DOHH2 (cell line): Measurements from ENCODE around the gene CYB561.

Experiments
- H3F3A ChIP-seq: fragments of 200-600 bp; sonication (generic), shearing (Covaris generic); 2 replicates; pipeline ENCODE4 v1.6.0; 2016; ENCODE audit warnings: antibody characterized with exemption, mild to moderate bottlenecking; ENCODE audit not compliant: control insufficient read depth, insufficient read depth
- H3K27ac ChIP-seq: fragments of 200-600 bp; sonication (generic); 2 replicates; pipeline ENCODE4 v1.5.1; 2014; ENCODE audit warnings: low read depth, mild to moderate bottlenecking, low read length, moderate library complexity
- H3K27me3 ChIP-seq: fragments of 200-600 bp; sonication (generic); 2 replicates; pipeline ENCODE4 v1.6.1; 2014; ENCODE audit warnings: mild to moderate bottlenecking, low read length, mixed read lengths; ENCODE audit not compliant: control insufficient read depth
- H3K36me3 ChIP-seq: fragments of 200-600 bp; sonication (generic); 2 replicates; pipeline ENCODE4 v1.6.1; 2014; ENCODE audit warnings: mild to moderate bottlenecking, low read length, moderate library complexity, mixed read lengths; ENCODE audit not compliant: control insufficient read depth
- H3K4me1 ChIP-seq: fragments of 200-600 bp; sonication (generic); 2 replicates; pipeline ENCODE4 v1.6.1; 2014; ENCODE audit warnings: mild to moderate bottlenecking, low read length, mixed read lengths; ENCODE audit not compliant: control insufficient read depth
- H3K4me2 ChIP-seq: fragments of 200-600 bp; sonication (generic); 2 replicates; pipeline ENCODE4 v1.6.0; 2014; ENCODE audit warnings: mild to moderate bottlenecking, low read length, moderate library complexity
- H3K4me3 ChIP-seq: fragments of 200-600 bp; sonication (generic); 2 replicates; pipeline ENCODE4 v1.5.1; 2014; ENCODE audit warnings: mild to moderate bottlenecking, low read length, mixed read lengths
- H3K79me2 ChIP-seq: fragments of 200-600 bp; sonication (generic); 2 replicates; pipeline ENCODE4 v1.6.1; 2014; ENCODE audit warnings: mild to moderate bottlenecking, low read length, mixed read lengths; ENCODE audit not compliant: control insufficient read depth
- H3K9me2 ChIP-seq: fragments of 200-600 bp; sonication (generic); replicated peaks from 2 replicates; pipeline ENCODE4 v1.6.1; 2014; ENCODE audit warnings: mild to moderate bottlenecking, low read length, mixed read lengths; ENCODE audit not compliant: control insufficient read depth
- H3K9me3 ChIP-seq: fragments of 200-600 bp; sonication (generic); 2 replicates; pipeline ENCODE4 v1.6.1; 2014; ENCODE audit warnings: antibody characterized with exemption, low read length, mixed read lengths; ENCODE audit not compliant: control insufficient read depth, insufficient read depth
- H4K20me1 ChIP-seq: fragments of 200-600 bp; sonication (generic); 2 replicates; pipeline ENCODE4 v1.6.0; 2014; ENCODE audit warnings: low read depth, mild to moderate bottlenecking, antibody characterized with exemption, low read length, moderate library complexity; ENCODE audit not compliant: control insufficient read depth, insufficient read depth
- CTCF ChIP-seq: fragments of 200-600 bp; sonication (generic); IDR thresholded peaks from one replicate; pipeline ENCODE4 v1.5.1; 2014; ENCODE audit warnings: antibody characterized with exemption, mild to moderate bottlenecking, low read depth, low read length; ENCODE audit not compliant: poor library complexity, severe bottlenecking
- EZH2phosphoT487 ChIP-seq: fragments of 200-600 bp; sonication (generic); IDR thresholded peaks from 2 replicates; pipeline ENCODE4 v1.6.1; 2017; ENCODE audit warnings: borderline replicate concordance, mild to moderate bottlenecking, antibody characterized with exemption, low read length, moderate library complexity, mixed read lengths

The CYB561 gene

GRCh38 chr17:63489291-63489690 is 43.2 kb upstream of the CYB561 start:
- Histone ChIP-seq H3K27ac (no peak overlapping the region), H3K4me2 (no peak overlapping the region), H3F3A (no peaks in the 10 kb centered on the region), H3K4me3 (no peak overlapping the region), H3K27me3 (no peaks in the 10 kb centered on the region), H3K79me2 (no peaks in the 10 kb centered on the region), H3K9me2 (no peaks in the 10 kb centered on the region), H3K36me3 (no peaks in the 10 kb centered on the region), H3K9me3 (no peaks in the 10 kb centered on the region), H4K20me1 (no peaks in the 10 kb centered on the region), H3K4me1 (peaks cover 6% of the 10 kb centered on the region; the same call in 1 of the 2 replicates)
- TF ChIP-seq CTCF (no peak), EZH2phosphoT487 (no peak)

- Histone ChIP-seq H3K4me3 (no peak overlapping the region), H3K4me2 (no peak overlapping the region), H3K9me3 (no peaks in the 10 kb centered on the region), H3F3A (no peaks in the 10 kb centered on the region), H3K4me1 (peaks cover 6% of the 10 kb centered on the region; the same call in 1 of the 2 replicates), H3K27me3 (no peaks in the 10 kb centered on the region), H3K27ac (no peak overlapping the region), H3K36me3 (no peaks in the 10 kb centered on the region), H4K20me1 (no peaks in the 10 kb centered on the region), H3K79me2 (no peaks in the 10 kb centered on the region), H3K9me2 (no peaks in the 10 kb centered on the region)
- TF ChIP-seq EZH2phosphoT487, result no peak
- no peak for TF ChIP-seq CTCF
Measured at GRCh38 chr17:63488851-63489250, 42.7 kb upstream of the CYB561 start.

GRCh38 chr17:63487014-63487339 is 40.9 kb upstream of the CYB561 start:
- H3K9me2 ChIP-seq, result no peaks in the 10 kb centered on the region
- H3F3A ChIP-seq, result no peaks in the 10 kb centered on the region
- no peak overlapping the region for H3K27ac ChIP-seq
- H3K9me3 ChIP-seq, result no peaks in the 10 kb centered on the region
- H3K79me2 ChIP-seq, result no peaks in the 10 kb centered on the region
- H3K4me1 ChIP-seq, result peaks cover 6% of the 10 kb centered on the region; the same call in 1 of the 2 replicates
- no peaks in the 10 kb centered on the region for H3K36me3 ChIP-seq
- H3K27me3 ChIP-seq, result no peaks in the 10 kb centered on the region
- no peak overlapping the region for H3K4me2 ChIP-seq
- H4K20me1 ChIP-seq, result no peaks in the 10 kb centered on the region
- no peak for TF ChIP-seq CTCF
- no peak for TF ChIP-seq EZH2phosphoT487
- H3K4me3 ChIP-seq, result no peak overlapping the region
